Small intestine (tissue), 7 donors: ENCODE measurements around the gene PPP1R36. TPM values are rescaled to one million over a fixed set of nuclear protein-coding genes. Genes with fewer than 3 reads are reported as not detected.
"Not testable (repeated sequence)": the region's sequence is repeated elsewhere in the genome, so short reads cannot be mapped to it uniquely, and the experiment has no call there.

ENCODE experiments used
- DNase-seq, 2 donors: peaks; one replicate each; pipeline versions ENCODE4 v3.0.0 to v3.0.0-alpha.2; 2013
- FAIRE-seq: peaks from 2 replicates; lab custom pipeline; 2012; peaks lifted over from hg19 to GRCh38; lab: Jason Lieb, UNC
- H3K27ac ChIP-seq, 3 donors: one replicate each; pipeline ENCODE4 v1.5.1; 2013; ENCODE audit warnings: low read length in 2 of 3, mild to moderate bottlenecking in 2 of 3, control low read depth in 1 of 3, inconsistent platforms in 1 of 3, low read depth in 1 of 3, moderate library complexity in 1 of 3
- H3K27me3 ChIP-seq, 3 donors: one replicate each; pipeline ENCODE4 v1.6.1; 2013; ENCODE audit warnings: low read length in 3 of 3, inconsistent platforms in 1 of 3; ENCODE audit not compliant: control insufficient read depth in 3 of 3, insufficient read depth in 3 of 3
- H3K36me3 ChIP-seq, 3 donors: one replicate each; pipeline ENCODE4 v1.6.1; 2013; ENCODE audit warnings: low read length in 3 of 3, inconsistent platforms in 1 of 3, low read depth in 1 of 3, mild to moderate bottlenecking in 1 of 3, moderate library complexity in 1 of 3; ENCODE audit not compliant: control insufficient read depth in 3 of 3, insufficient read depth in 2 of 3
- H3K4me1 ChIP-seq, 3 donors: one replicate each; pipeline ENCODE4 v1.6.1; 2013; ENCODE audit warnings: low read length in 2 of 3, inconsistent platforms in 1 of 3, low read depth in 1 of 3, mild to moderate bottlenecking in 1 of 3, moderate library complexity in 1 of 3; ENCODE audit not compliant: control insufficient read depth in 3 of 3, insufficient read depth in 2 of 3
- H3K4me3 ChIP-seq, 3 donors: one replicate each; pipeline ENCODE4 v1.5.1; 2013; ENCODE audit warnings: low read length in 3 of 3, control low read depth in 1 of 3, inconsistent platforms in 1 of 3, low read depth in 1 of 3, mild to moderate bottlenecking in 1 of 3, moderate library complexity in 1 of 3
- H3K9me3 ChIP-seq, 2 donors: one replicate each; pipeline ENCODE4 v1.6.1; 2013; ENCODE audit warnings: low read depth in 1 of 2, low read length in 1 of 2; ENCODE audit not compliant: control insufficient read depth in 2 of 2, insufficient read depth in 1 of 2
- WGBS, 3 donors: extraction: QIAGEN DNeasy Blood & Tissue Kit; methylation state at CpG; one replicate each; pipeline ENCODE4 v1.1.7; 2013; 5-methylcytosine and 5-hydroxymethylcytosine counted together
- polyA plus RNA-seq, 4 donors: library from polyadenylated mRNA; stranded (reverse) in 3 of 4; unstranded in 1 of 4; fragments of 200-250 nt in 3 of 4; fragments of 120-200 nt in 1 of 4; gene quantifications; one replicate each; pipeline versions ENCODE4 v1.2.1 to v1.2.3, GENCODE V29; 2013
- donor health status: healthy with polysubstance abuse.
- donor health status: control.
- donor health status: control.
- donor health status: Bipolar disorder and iron deficiency.
- donor health status: healthy.

PPP1R36 gene
- polyA plus RNA-seq, 4 donors, result 1.6 to 7.8 (median 4.9) TPM

GRCh38 chr14:64549016-64549415 is 745 bp upstream of the PPP1R36 start:
- WGBS, 3 donors, result 84 to 88% (median 87%) methylated on average over 1 of the region's 1 CpG
- Histone ChIP-seq H3K27me3 (peaks cover 0 to 6% (median 0%) of the 10 kb centered on the region in 3 donors), H3K27ac (peak overlapping the region in 1 of 3 donors; percentile 37), H3K9me3 (no peaks in the 10 kb centered on the region), H3K4me3 (no peak overlapping the region), H3K4me1 (peaks cover 0 to 5% (median 0%) of the 10 kb centered on the region in 3 donors), H3K36me3 (no peaks in the 10 kb centered on the region)
- no peak for FAIRE-seq
- no peak for DNase-seq

DNA sequence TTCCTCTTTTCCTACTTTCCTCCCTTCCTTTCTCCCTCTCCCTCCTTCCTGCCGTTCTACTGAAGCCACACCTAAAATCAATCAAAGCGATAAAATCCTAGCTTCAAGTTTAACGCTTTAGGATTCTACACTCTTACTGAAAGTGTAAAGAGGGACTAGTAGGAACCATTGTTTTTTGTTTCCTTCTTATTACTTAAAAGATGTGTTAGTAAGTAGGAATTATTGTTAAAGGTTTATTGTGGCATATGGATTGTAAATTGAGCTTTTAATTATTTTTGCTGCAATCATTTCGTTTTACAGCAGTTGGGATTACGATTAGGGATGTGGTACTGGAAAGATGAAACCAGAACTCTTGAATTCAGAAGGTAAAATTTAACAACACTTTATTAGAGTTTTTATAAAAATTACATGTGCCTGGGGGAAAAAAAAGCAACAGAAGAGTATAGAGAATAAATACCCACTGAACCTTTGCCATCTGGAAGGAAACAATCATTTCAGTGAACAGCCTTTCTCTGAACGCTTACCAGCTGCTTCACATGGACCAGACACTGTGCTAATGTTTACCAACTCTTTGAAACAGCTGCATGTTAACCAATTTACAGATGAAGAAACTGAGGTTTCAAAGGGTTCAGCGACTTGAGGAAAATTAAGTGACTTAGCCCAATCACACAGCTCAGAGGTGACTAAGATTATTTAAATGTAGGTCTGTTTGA is 1.0 kb downstream of the PPP1R36 start:
- no peak for FAIRE-seq
- peak overlapping the region in 2 of 3 donors; percentile 54 to 66 for H3K4me3 ChIP-seq

GRCh38 chr14:64554556-64554955 is 4.8 kb downstream of the PPP1R36 start:
- DNase-seq, result peak; percentile 73 to 74
- no peak for FAIRE-seq
- Histone ChIP-seq H3K9me3 (no peaks in the 10 kb centered on the region), H3K36me3 (no peaks in the 10 kb centered on the region), H3K27me3 (peaks cover 0 to 6% (median 0%) of the 10 kb centered on the region in 3 donors), H3K4me3 (peak overlapping the region in 1 of 3 donors; percentile 12), H3K27ac (no peak overlapping the region), H3K4me1 (peaks cover 0 to 7% (median 0%) of the 10 kb centered on the region in 3 donors)
- 18 to 59% (median 44%) methylated on average over 4 of the region's 4 CpGs for WGBS, 3 donors

More for the DNA sequence above, 1.0 kb downstream of the PPP1R36 start:
- DNase-seq, result peak; percentile 14 to 59
- Histone ChIP-seq H3K27me3 (peaks cover 0 to 6% (median 0%) of the 10 kb centered on the region in 3 donors), H3K36me3 (no peaks in the 10 kb centered on the region), H3K9me3 (no peaks in the 10 kb centered on the region), H3K27ac (peak overlapping the region; percentile 49 to 84 (median 73)), H3K4me1 (peaks cover 0 to 10% (median 0%) of the 10 kb centered on the region in 3 donors)
- 18 to 51% (median 34%) methylated on average over 7 of the region's 7 CpGs for WGBS, 3 donors

DNA sequence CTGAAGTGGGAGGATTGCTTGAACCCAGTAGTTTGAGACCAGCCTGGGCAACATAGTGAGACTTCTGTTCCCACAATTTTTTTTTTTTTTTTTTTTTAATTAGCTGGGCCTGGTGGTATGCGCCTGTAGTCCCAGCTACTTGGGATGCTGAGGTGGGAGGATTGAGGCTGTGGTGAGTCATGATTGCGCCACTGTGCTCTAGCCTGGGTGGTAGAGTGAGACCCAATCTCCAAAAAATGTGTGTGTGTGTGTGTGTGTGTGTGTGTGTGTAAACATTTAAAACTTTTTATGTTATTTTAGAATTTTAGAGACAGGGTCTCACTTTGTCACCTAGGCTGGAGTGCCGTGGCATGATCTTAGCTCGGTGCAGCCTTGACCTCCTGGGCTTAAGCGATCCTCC is 6.8 kb downstream of the PPP1R36 start:
- H3K36me3 ChIP-seq, result no peaks in the 10 kb centered on the region
- no peak overlapping the region for H3K27ac ChIP-seq
- H3K4me3 ChIP-seq, result no peak overlapping the region
- no peak for FAIRE-seq
- 93 to 98% (median 97%) methylated on average over 5 of the region's 5 CpGs for WGBS, 3 donors
- H3K27me3 ChIP-seq, result no peaks in the 10 kb centered on the region
- H3K4me1 ChIP-seq, result peaks cover 0 to 6% (median 0%) of the 10 kb centered on the region in 3 donors
- H3K9me3 ChIP-seq, result no peaks in the 10 kb centered on the region
- DNase-seq, result no peak

GRCh38 chr14:64558216-64558615 is 8.5 kb downstream of the PPP1R36 start:
- not testable (repeated sequence) for H3K4me1 ChIP-seq

GRCh38 chr14:64561631-64562030 is 11.9 kb downstream of the PPP1R36 start:
- 70 to 83% (median 73%) methylated on average over 2 of the region's 2 CpGs for WGBS, 3 donors
- Histone ChIP-seq H3K4me3 (no peak overlapping the region), H3K36me3 (no peaks in the 10 kb centered on the region), H3K9me3 (no peaks in the 10 kb centered on the region), H3K27ac (no peak overlapping the region), H3K27me3 (no peaks in the 10 kb centered on the region), H3K4me1 (no peaks in the 10 kb centered on the region)
- no peak for FAIRE-seq
- DNase-seq, result no peak

More at GRCh38 chr14:64558216-64558615, 8.5 kb downstream of the PPP1R36 start:
- not testable (repeated sequence) for H3K27ac ChIP-seq, H3K9me3 ChIP-seq, H3K36me3 ChIP-seq, FAIRE-seq, DNase-seq, H3K4me3 ChIP-seq, H3K27me3 ChIP-seq
- 89 to 95% (median 94%) methylated on average over 2 of the region's 2 CpGs for WGBS, 3 donors

GRCh38 chr14:64562436-64562835 is 12.7 kb downstream of the PPP1R36 start:
- FAIRE-seq (no peak), DNase-seq (peak; percentile 53 to 67)
- no peak overlapping the region for H3K27ac ChIP-seq
- H3K36me3 ChIP-seq, result no peaks in the 10 kb centered on the region
- H3K27me3 ChIP-seq, result no peaks in the 10 kb centered on the region
- H3K4me1 ChIP-seq, result no peaks in the 10 kb centered on the region
- H3K9me3 ChIP-seq, result no peaks in the 10 kb centered on the region
- H3K4me3 ChIP-seq, result no peak overlapping the region

DNA sequence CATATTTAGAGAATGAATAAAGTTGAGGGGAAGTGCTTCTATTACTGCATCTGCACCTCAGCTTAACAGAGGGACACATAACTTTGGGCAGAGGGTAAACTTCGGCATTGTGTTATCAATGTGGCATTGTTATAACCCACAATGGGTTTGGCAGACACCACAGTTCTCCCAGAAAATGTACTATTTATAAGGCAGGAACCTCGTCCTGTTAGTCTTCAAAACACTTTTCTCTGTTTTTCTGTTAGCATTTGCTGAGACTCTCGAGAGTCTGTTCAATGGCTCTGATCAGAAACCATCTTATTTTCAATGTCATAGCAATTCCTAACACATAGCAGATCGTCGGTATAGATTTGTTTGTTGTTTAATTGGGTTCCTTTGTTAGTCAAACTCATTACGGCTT is 13.9 kb downstream of the PPP1R36 start:
- DNase-seq (no peak), FAIRE-seq (no peak)
- Histone ChIP-seq H3K4me3 (no peak overlapping the region), H3K27ac (no peak overlapping the region), H3K36me3 (no peaks in the 10 kb centered on the region), H3K4me1 (no peaks in the 10 kb centered on the region), H3K9me3 (no peaks in the 10 kb centered on the region), H3K27me3 (no peaks in the 10 kb centered on the region)
- WGBS, 3 donors, result 78 to 86% (median 82%) methylated on average over 6 of the region's 6 CpGs
